SH-SY5Y (cell line): ENCODE data around the gene MET.

ENCODE experiments used
- GATA2 ChIP-seq: IDR thresholded peaks from 2 replicates; pipeline ENCODE4 v1.6.1; 2011; ENCODE audit warnings: mild to moderate bottlenecking, low read depth, low read length
- GATA3 ChIP-seq: IDR thresholded peaks from 2 replicates; pipeline ENCODE4 v1.6.1; 2011; ENCODE audit warnings: low read depth, mild to moderate bottlenecking, low read length, moderate library complexity

Gene MET

GRCh38 chr7:116741625-116742316 is 69.8 kb downstream of the MET start:
- no peak for TF ChIP-seq GATA3
- no peak for TF ChIP-seq GATA2

- TF ChIP-seq GATA2 (no peak), GATA3 (no peak)
Observed at GRCh38 chr7:116742641-116743040, 70.6 kb downstream of the MET start.

- TF ChIP-seq GATA3 (no peak), GATA2 (no peak)
Observed at GRCh38 chr7:116752305-116753074, 80.5 kb downstream of the MET start.

- TF ChIP-seq GATA2 = no peak
- no peak for TF ChIP-seq GATA3
Observed at GRCh38 chr7:116753130-116753529, 81.1 kb downstream of the MET start.

- TF ChIP-seq GATA3 (no peak), GATA2 (no peak)
Observed at GRCh38 chr7:116754186-116754585, 82.2 kb downstream of the MET start.

DNA sequence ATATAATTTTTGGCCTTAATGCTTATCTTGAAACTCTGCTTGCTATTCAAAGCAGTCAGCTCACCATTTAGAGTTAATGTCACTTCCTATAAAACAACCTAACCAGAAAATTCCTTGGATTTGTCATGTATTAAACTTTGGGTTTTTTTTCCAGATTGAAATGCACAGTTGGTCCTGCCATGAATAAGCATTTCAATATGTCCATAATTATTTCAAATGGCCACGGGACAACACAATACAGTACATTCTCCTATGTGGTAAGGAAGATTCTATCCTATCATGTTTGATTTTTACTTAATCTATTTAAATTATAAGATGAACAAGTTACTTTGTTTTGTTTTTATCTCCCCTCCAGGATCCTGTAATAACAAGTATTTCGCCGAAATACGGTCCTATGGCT is 85.3 kb downstream of the MET start:
- no peak for TF ChIP-seq GATA2
- TF ChIP-seq GATA3 = no peak

DNA sequence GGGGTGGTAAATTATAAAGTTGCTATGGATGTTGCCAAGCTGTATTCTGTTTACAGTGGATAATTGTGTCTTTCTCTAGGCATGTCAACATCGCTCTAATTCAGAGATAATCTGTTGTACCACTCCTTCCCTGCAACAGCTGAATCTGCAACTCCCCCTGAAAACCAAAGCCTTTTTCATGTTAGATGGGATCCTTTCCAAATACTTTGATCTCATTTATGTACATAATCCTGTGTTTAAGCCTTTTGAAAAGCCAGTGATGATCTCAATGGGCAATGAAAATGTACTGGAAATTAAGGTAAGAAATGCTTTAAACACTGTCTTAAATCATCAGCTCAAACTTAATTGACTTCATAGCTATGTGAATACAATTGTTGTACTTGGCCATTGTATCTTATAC is 91.0 kb downstream of the MET start:
- no peak for TF ChIP-seq GATA3
- TF ChIP-seq GATA2 = no peak

DNA sequence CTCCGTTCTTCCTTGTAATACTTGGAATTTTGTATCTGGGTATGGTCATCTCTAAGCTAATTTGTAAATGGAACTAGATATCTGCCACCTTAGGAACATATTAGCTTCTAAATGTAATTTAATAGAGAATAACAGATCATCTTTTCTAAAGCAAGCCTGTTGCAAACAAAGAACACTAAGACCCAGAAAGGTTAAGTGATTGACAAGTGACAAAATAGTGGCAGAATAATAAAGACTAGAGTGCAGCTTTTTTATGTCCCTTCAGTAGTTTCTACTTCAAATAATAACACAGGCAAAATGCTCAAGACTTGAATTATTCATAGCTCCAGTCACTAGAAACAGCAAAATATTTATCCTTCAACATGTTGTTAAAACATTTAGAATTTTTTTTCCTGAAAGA is 91.7 kb downstream of the MET start:
- TF ChIP-seq GATA3 = no peak
- no peak for TF ChIP-seq GATA2

DNA sequence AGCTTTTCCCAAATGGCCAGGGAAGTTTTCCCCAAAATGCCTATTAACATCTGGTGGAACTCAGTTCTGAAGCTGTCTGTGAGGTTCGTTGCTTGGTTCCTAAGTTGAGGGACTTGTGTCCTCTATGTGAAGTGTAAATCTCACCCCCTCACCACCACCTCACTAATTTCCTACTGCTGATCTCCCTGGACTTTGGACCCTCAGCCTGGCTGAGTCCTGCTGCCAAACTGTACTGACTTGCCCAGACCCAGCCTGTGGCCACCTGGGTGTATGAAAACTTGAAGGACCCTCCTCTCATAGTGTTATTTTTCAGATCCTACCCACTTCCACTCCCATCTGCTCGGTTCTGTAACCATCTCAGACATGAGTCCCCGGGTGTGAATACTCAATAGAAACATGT is 94.9 kb downstream of the MET start:
- TF ChIP-seq GATA2 = no peak
- TF ChIP-seq GATA3 = no peak

DNA sequence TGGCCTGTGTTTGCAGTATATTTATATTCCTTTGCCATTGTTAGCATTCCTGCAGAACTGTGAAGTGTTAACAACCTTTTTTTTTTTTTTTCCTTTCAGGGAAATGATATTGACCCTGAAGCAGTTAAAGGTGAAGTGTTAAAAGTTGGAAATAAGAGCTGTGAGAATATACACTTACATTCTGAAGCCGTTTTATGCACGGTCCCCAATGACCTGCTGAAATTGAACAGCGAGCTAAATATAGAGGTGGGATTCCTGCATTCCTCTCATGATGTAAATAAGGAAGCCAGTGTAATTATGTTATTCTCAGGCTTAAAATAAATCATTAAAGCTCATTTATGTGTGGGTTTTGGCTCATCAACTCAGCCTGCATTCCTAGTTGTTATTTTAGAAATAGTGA is 97.5 kb downstream of the MET start:
- no peak for TF ChIP-seq GATA3
- TF ChIP-seq GATA2 = no peak

DNA sequence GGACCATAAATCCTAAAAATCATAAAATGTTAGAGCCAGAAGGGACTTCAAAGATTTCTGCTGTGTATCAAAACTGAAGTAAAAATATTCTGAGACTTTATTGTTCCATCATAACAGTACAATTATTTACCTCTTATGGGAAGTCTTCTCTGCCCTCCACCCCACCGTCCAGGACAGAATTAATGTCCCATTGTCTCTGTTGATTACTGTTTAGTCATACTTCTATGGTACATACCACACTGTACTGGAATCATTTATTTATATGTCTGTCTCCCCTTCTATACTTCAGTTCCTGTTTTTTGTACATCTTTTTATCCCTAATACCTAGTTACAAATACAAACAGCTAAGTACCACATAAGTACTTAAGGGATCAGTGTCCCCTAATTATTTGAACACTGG is 98.9 kb downstream of the MET start:
- TF ChIP-seq GATA3 (no peak), GATA2 (no peak)

- TF ChIP-seq GATA2 (no peak), GATA3 (no peak)
Observed at GRCh38 chr7:116771640-116772039, 99.6 kb downstream of the MET start.

DNA sequence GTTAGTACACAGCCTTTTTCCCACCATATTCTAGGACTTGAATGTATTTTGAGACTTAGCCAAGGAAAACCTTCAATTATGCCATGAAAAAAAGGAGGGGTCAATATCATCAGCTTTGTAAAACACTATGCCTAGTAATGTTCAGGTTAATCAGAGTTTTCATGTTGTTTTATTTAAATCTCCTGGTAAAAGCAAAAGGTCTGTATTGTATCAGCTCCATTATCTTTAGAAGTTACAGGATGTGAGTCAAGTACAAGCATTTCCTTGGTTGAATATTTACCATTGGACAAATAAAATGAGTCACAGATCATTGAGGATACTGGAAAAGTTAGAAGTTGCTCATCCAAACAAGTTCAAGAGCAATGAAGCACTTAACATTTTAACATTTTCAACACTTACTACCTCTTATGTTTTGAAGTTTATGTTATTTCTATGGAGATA is 100.4 kb downstream of the MET start:
- no peak for TF ChIP-seq GATA3

DNA sequence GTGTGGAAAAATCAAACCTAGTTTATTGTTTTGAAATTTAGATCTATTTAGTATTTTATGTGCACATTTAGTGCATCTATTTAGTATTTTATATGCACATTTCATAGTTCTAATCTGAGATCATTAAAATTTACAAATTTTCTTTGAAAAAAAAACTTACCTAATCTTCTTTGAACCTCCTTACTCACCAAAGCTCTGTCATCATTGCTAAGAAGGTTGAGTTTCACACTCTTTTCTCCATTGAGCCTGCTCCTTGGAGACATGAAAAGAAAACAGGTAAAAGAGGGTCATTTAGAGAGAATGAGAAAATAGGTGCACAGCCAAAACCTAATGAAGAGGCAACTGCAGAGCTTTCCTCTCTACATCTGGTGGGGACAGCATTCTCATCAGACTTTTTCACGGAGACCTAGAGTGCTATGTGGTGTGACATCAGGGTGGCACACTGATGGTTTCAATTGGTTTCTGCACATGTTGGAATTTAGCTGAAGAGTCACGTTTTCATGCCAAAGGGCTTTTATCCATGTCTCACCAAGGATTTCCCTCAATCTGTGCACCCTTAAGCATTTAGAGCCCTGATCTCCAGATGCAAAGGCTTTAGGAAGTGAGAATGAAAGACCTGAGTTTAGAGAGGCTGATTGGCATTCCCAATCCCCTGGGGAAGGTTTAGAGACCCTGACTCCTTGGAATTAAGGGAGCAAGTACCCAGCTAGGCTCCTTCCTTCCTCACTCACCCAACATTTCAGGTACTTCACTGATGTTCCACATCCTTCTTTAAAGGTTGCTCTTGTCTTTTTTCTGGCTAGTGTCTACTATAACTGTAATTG is 101.1 kb downstream of the MET start:
- TF ChIP-seq GATA3 = no peak
- no peak for TF ChIP-seq GATA2
